Measurements from ENCODE around the gene GFOD2.

GFOD2 gene

GRCh38 chr16:67664871-67665270 lies 54.2 kb downstream of the GFOD2 start:
- Histone ChIP-seq H3K4me1 (ENCODE audit: control insufficient read depth, insufficient read depth, low read length, poor library complexity, severe bottlenecking) (peaks cover 6% of the 10 kb centered on the region), H3K4me3 (ENCODE audit: extremely low read depth, insufficient read depth, low read length, poor library complexity, severe bottlenecking) (no peak overlapping the region), H3K27ac (ENCODE audit: low read depth, low read length, severe bottlenecking) (no peak overlapping the region), H3K9me3 (ENCODE audit: control insufficient read depth, low read length) (no peaks in the 10 kb centered on the region), H3K36me3 (ENCODE audit: control insufficient read depth, insufficient read depth, low read length) (peaks cover 17% of the 10 kb centered on the region)
- WGBS, 2 experiments (ENCODE audit: insufficient coverage in 2 of 2): 96% methylated on average over 7 of the region's 7 CpGs

GRCh38 chr16:67664258-67664657 lies 54.9 kb downstream of the GFOD2 start:
- peaks cover 6% of the 10 kb centered on the region for H3K4me1 ChIP-seq (ENCODE audit: control insufficient read depth, insufficient read depth, low read length, poor library complexity, severe bottlenecking)
- no peak overlapping the region for H3K27ac ChIP-seq (ENCODE audit: low read depth, low read length, severe bottlenecking)
- WGBS, 2 experiments (ENCODE audit: insufficient coverage in 2 of 2): 90 to 92% methylated on average over 4 of the region's 4 CpGs
- no peaks in the 10 kb centered on the region for H3K9me3 ChIP-seq (ENCODE audit: control insufficient read depth, low read length)
- no peak overlapping the region for H3K4me3 ChIP-seq (ENCODE audit: extremely low read depth, insufficient read depth, low read length, poor library complexity, severe bottlenecking)
- peaks cover 17% of the 10 kb centered on the region for H3K36me3 ChIP-seq (ENCODE audit: control insufficient read depth, insufficient read depth, low read length)

GRCh38 chr16:67663877-67664222 lies 55.3 kb downstream of the GFOD2 start:
- H3K36me3 ChIP-seq (ENCODE audit: control insufficient read depth, insufficient read depth, low read length): peaks cover 20% of the 10 kb centered on the region
- H3K4me1 ChIP-seq (ENCODE audit: control insufficient read depth, insufficient read depth, low read length, poor library complexity, severe bottlenecking): peaks cover 6% of the 10 kb centered on the region
- no peaks in the 10 kb centered on the region for H3K9me3 ChIP-seq (ENCODE audit: control insufficient read depth, low read length)
- no peak overlapping the region for H3K4me3 ChIP-seq (ENCODE audit: extremely low read depth, insufficient read depth, low read length, poor library complexity, severe bottlenecking)
- 95 to 100% methylated on average over 4 of the region's 6 CpGs for WGBS, 2 experiments (ENCODE audit: insufficient coverage in 2 of 2)
- no peak overlapping the region for H3K27ac ChIP-seq (ENCODE audit: low read depth, low read length, severe bottlenecking)

- Histone ChIP-seq H3K4me3 (ENCODE audit: extremely low read depth, insufficient read depth, low read length, poor library complexity, severe bottlenecking) (no peak overlapping the region), H3K36me3 (ENCODE audit: control insufficient read depth, insufficient read depth, low read length) (peaks cover 25% of the 10 kb centered on the region), H3K9me3 (ENCODE audit: control insufficient read depth, low read length) (no peaks in the 10 kb centered on the region), H3K27ac (ENCODE audit: low read depth, low read length, severe bottlenecking) (no peak overlapping the region), H3K4me1 (ENCODE audit: control insufficient read depth, insufficient read depth, low read length, poor library complexity, severe bottlenecking) (peaks cover 6% of the 10 kb centered on the region)
- 80 to 81% methylated on average over 20 of the region's 25 CpGs for WGBS, 2 experiments (ENCODE audit: insufficient coverage in 2 of 2)
Observed at GRCh38 chr16:67663151-67663876, 55.8 kb downstream of the GFOD2 start.

GRCh38 chr16:67662653-67663010 lies 56.5 kb downstream of the GFOD2 start:
- no peak overlapping the region for H3K27ac ChIP-seq (ENCODE audit: low read depth, low read length, severe bottlenecking)
- H3K4me1 ChIP-seq (ENCODE audit: control insufficient read depth, insufficient read depth, low read length, poor library complexity, severe bottlenecking): peaks cover 6% of the 10 kb centered on the region

GRCh38 chr16:67661886-67662652 lies 57.0 kb downstream of the GFOD2 start:
- Histone ChIP-seq H3K4me3 (ENCODE audit: extremely low read depth, insufficient read depth, low read length, poor library complexity, severe bottlenecking) (no peak overlapping the region), H3K4me1 (ENCODE audit: control insufficient read depth, insufficient read depth, low read length, poor library complexity, severe bottlenecking) (peaks cover 6% of the 10 kb centered on the region), H3K27ac (ENCODE audit: low read depth, low read length, severe bottlenecking) (no peak overlapping the region), H3K9me3 (ENCODE audit: control insufficient read depth, low read length) (no peaks in the 10 kb centered on the region), H3K36me3 (ENCODE audit: control insufficient read depth, insufficient read depth, low read length) (peaks cover 32% of the 10 kb centered on the region)
- 94 to 95% methylated on average over 32 to 33 of the region's 34 CpGs for WGBS, 2 experiments (ENCODE audit: insufficient coverage in 2 of 2)

More at GRCh38 chr16:67662653-67663010, 56.5 kb downstream of the GFOD2 start:
- Histone ChIP-seq H3K36me3 (ENCODE audit: control insufficient read depth, insufficient read depth, low read length) (peaks cover 30% of the 10 kb centered on the region), H3K9me3 (ENCODE audit: control insufficient read depth, low read length) (no peaks in the 10 kb centered on the region), H3K4me3 (ENCODE audit: extremely low read depth, insufficient read depth, low read length, poor library complexity, severe bottlenecking) (no peak overlapping the region)

- Histone ChIP-seq H3K36me3 (ENCODE audit: control insufficient read depth, insufficient read depth, low read length) (peaks cover 32% of the 10 kb centered on the region), H3K27ac (ENCODE audit: low read depth, low read length, severe bottlenecking) (no peak overlapping the region), H3K4me1 (ENCODE audit: control insufficient read depth, insufficient read depth, low read length, poor library complexity, severe bottlenecking) (peaks cover 6% of the 10 kb centered on the region), H3K9me3 (ENCODE audit: control insufficient read depth, low read length) (no peaks in the 10 kb centered on the region), H3K4me3 (ENCODE audit: extremely low read depth, insufficient read depth, low read length, poor library complexity, severe bottlenecking) (peak overlapping the region; percentile 79)
- WGBS, 2 experiments (ENCODE audit: insufficient coverage in 2 of 2): 13 to 24% methylated on average over 34 to 37 of the region's 39 CpGs
Observed at GRCh38 chr16:67661101-67661761, 57.9 kb downstream of the GFOD2 start.

GRCh38 chr16:67660564-67661028 lies 58.5 kb downstream of the GFOD2 start, which contains the start of gene PARD6A:
PARD6A (plus strand) TSS chr16:67660960; CDS start chr16:67661039, 79 bp downstream.
- peaks cover 32% of the 10 kb centered on the region for H3K36me3 ChIP-seq (ENCODE audit: control insufficient read depth, insufficient read depth, low read length)

GRCh38 chr16:67659675-67660563 lies 59.2 kb downstream of the GFOD2 start, which contains the start of gene ACD:
ACD (minus strand) TSS chr16:67660260; CDS start chr16:67660220, 40 bp downstream.
- H3K9me3 ChIP-seq (ENCODE audit: control insufficient read depth, low read length): no peaks in the 10 kb centered on the region
- H3K36me3 ChIP-seq (ENCODE audit: control insufficient read depth, insufficient read depth, low read length): peaks cover 32% of the 10 kb centered on the region
- peak within 1 kb of the TSS; percentile 85 for H3K27ac ChIP-seq (ENCODE audit: low read depth, low read length, severe bottlenecking)
- no peaks in the 10 kb centered on the region for H3K4me1 ChIP-seq (ENCODE audit: control insufficient read depth, insufficient read depth, low read length, poor library complexity, severe bottlenecking)
- H3K4me3 ChIP-seq (ENCODE audit: extremely low read depth, insufficient read depth, low read length, poor library complexity, severe bottlenecking): peak within 1 kb of the TSS; percentile 79
- WGBS, 2 experiments (ENCODE audit: insufficient coverage in 2 of 2): 1% methylated on average over 78 of the region's 83 CpGs

More at GRCh38 chr16:67660564-67661028, 58.5 kb downstream of the GFOD2 start, which contains the start of gene PARD6A:
- no peaks in the 10 kb centered on the region for H3K9me3 ChIP-seq (ENCODE audit: control insufficient read depth, low read length)
- peak within 1 kb of the TSS; percentile 85 for H3K27ac ChIP-seq (ENCODE audit: low read depth, low read length, severe bottlenecking)
- peak within 1 kb of the TSS; percentile 79 for H3K4me3 ChIP-seq (ENCODE audit: extremely low read depth, insufficient read depth, low read length, poor library complexity, severe bottlenecking)
- H3K4me1 ChIP-seq (ENCODE audit: control insufficient read depth, insufficient read depth, low read length, poor library complexity, severe bottlenecking): peaks cover 3% of the 10 kb centered on the region
- WGBS, 2 experiments (ENCODE audit: insufficient coverage in 2 of 2): 0 to 1% methylated on average over 31 to 47 of the region's 48 CpGs
